Loucy (cell line): ENCODE results near the gene TMEM161A.

Source experiments
- CTCF ChIP-seq: fragments of 200-600 bp; sonication (generic); conservative IDR thresholded peaks from 2 replicates; pipeline ENCODE4 v1.5.1; 2014; ENCODE audit warnings: mild to moderate bottlenecking, antibody characterized with exemption, low read length
- EZH2phosphoT487 ChIP-seq: fragments of 200-600 bp; IDR thresholded peaks from 2 replicates; pipeline ENCODE4 v1.6.1; 2018; ENCODE audit warnings: antibody characterized with exemption, mild to moderate bottlenecking, moderate library complexity, borderline replicate concordance

DNA sequence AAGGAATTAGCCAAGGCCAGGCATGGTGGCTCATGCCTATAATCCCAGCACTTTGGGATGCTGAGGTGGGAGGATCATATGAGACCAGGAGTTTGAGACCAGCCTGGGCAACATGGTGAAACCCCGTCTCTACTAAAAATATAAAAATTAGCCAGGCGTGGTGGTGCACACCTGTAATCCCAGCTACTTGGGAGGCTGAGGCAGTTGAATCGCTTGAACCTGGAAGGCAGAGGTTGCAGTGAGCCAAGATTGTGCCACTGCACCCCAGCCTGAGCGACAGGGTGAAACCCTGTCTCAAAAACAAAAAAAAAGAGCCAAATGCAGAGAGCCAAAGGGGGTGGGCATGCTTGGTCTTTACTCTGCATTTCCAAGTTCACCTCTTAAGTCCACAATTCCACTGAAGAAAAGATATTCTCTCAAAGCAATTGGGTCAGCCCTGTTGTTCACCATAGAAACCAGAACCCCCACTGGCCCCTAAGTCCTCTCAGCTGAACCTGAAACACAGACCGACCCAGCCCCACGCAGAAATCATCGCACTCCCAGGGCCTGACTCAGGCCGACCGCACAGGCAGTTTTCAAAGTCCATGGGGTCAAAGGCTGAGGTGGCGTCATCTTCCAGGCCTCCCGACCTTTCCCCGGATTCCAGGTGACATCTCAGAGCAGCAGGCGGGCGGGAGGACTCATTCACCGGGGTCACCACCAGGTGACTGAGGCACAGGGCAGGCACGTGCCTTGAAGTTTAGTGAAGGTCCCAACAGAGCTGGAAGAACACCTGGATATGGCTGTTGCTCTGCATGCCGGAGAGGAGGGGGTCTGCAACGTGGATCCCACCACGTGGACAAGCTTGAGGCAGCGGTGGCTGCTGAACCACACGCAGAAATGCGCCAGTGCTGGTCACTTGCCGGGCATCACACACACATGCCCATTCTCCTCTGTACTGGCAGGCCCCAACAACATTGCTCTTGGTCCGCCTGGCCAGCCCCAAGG lies 41.3 kb downstream of the TMEM161A start:
- no peak for TF ChIP-seq CTCF
- TF ChIP-seq EZH2phosphoT487 = no peak
